Ecto neural progenitor cell (in vitro differentiated cells): ENCODE data around the gene MAGEA6.

ENCODE experiments used
- DNase-seq: peaks from one replicate; pipeline ENCODE4 v3.0.0-alpha.2; 2018; ENCODE audit warnings: low spot score

The MAGEA6 gene

DNA sequence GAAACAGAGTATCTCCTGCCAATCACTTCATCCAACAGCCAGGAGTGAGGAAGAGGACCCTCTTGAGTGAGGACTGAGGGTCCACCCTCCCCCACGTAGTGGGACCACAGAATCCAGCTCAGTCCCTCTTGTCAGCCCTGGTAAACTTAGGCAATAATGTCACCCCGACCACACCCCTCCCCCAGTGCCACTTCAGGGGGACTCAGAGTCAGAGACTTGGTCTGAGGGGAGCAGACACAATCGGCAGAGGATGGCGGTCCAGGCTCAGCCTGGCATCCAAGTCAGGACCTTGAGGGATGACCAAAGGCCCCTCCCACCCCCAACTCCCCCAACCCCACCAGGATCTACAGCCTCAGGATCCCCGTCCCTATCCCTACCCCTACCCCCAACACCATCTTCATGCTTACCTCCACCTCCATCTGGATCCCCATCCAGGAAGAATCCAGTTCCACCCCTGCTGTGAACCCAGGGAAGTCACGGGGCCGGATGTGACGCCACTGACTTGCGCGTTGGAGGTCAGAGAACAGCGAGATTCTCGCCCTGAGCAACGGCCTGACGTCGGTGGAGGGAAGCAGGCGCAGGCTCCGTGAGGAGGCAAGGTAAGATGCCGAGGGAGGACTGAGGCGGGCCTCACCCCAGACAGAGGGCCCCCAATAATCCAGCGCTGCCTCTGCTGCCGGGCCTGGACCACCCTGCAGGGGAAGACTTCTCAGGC, 36.1 kb downstream of the MAGEA6 start, which contains the start of the genes CSAG1 and MAGEA12:
TSS of gene CSAG1 (minus strand) at position 461 of the 715 bp plus-strand sequence. CDS start 1,261 bp downstream, outside the sequence.
TSS of gene MAGEA12 (plus strand) at position 497 of the 715 bp plus-strand sequence. CDS start 2,405 bp downstream, outside the sequence.
- DNase-seq: no peak

GRCh38 chrX:152725409-152725808, 44.1 kb downstream of the MAGEA6 start:
- DNase-seq: no peak
